WTC11 (cell line): ENCODE results near the gene PCGF1. TPM values are rescaled to one million over a fixed set of nuclear protein-coding genes. Genes with fewer than 3 reads are reported as not detected.

Source experiments
- ATAC-seq: fragments of 200-7000 bp; cut with Tn5 transposase; 2 replicates; pipeline ENCODE4 v1.10.0; 2021; ENCODE audit warnings: mild to moderate bottlenecking, moderate library complexity
- CTCF ChIA-PET: fragments of 300-600 bp; sonication (Branson Sonifier 250); formaldehyde crosslinking; loops from one replicate; lab custom pipeline; 2021; ENCODE audit warnings: antibody characterized with exemption; lab: Charles Lee
- POLR2A ChIA-PET: fragments of 350-600 bp; sonication (Branson Sonifier 250); formaldehyde crosslinking; loops from one replicate; lab custom pipeline; 2021; ENCODE audit warnings: antibody characterized with exemption; lab: Charles Lee
- DNase-seq: peaks from one replicate; pipeline ENCODE4 v3.0.0; 2021; ENCODE audit warnings: low spot score
- H3K27ac Mint-ChIP-seq: 2 replicates; pipeline ENCODE4 v1.8.0; 2021; ENCODE audit warnings: mixed read lengths
- H3K27me3 Mint-ChIP-seq: 2 replicates; pipeline ENCODE4 v1.8.0; 2021; ENCODE audit warnings: low read depth, mild to moderate bottlenecking, moderate library complexity, mixed read lengths
- H3K36me3 Mint-ChIP-seq: 2 replicates; pipeline ENCODE4 v1.8.0; 2021; ENCODE audit warnings: mixed read lengths
- H3K4me1 Mint-ChIP-seq: 2 replicates; pipeline ENCODE4 v1.8.0; 2022; ENCODE audit warnings: mixed read lengths
- H3K4me3 Mint-ChIP-seq: 2 replicates; pipeline ENCODE4 v1.8.0; 2021; ENCODE audit warnings: mild to moderate bottlenecking, moderate library complexity, mixed read lengths
- H3K9me3 Mint-ChIP-seq: 2 replicates; pipeline ENCODE4 v1.8.0; 2021; ENCODE audit warnings: mixed read lengths
- EMX1 ChIP-seq: fragments of 250-450 bp; sonication (Bioruptor Pico); IDR thresholded peaks from 2 replicates; pipeline ENCODE4 v1.8.0; 2021; ENCODE audit warnings: mild to moderate bottlenecking
- ESRRA ChIP-seq: sonication (generic); formaldehyde crosslinking; IDR thresholded peaks from 2 replicates; pipeline ENCODE4 v1.8.1; 2022; ENCODE audit warnings: mild to moderate bottlenecking, missing genetic modification reagents, borderline replicate concordance
- FOXP1 ChIP-seq: sonication (generic); formaldehyde crosslinking; IDR thresholded peaks from 2 replicates; pipeline ENCODE4 v1.8.0; 2022; ENCODE audit warnings: missing genetic modification reagents, mild to moderate bottlenecking, moderate library complexity, borderline replicate concordance
- HMGXB4 ChIP-seq: sonication (generic); formaldehyde crosslinking; IDR thresholded peaks from 2 replicates; pipeline ENCODE4 v1.8.1; 2023; ENCODE audit warnings: mild to moderate bottlenecking, moderate library complexity, missing genetic modification reagents
- KAT7 ChIP-seq: sonication (generic); formaldehyde crosslinking; IDR thresholded peaks from 2 replicates; pipeline ENCODE4 v1.8.1; 2023; ENCODE audit warnings: missing genetic modification reagents, mild to moderate bottlenecking, borderline replicate concordance
- MLX ChIP-seq: sonication (generic); formaldehyde crosslinking; IDR thresholded peaks from 2 replicates; pipeline ENCODE4 v1.8.1; 2023; ENCODE audit warnings: mild to moderate bottlenecking, missing genetic modification reagents, moderate library complexity
- MXD4 ChIP-seq: fragments of 250-450 bp; sonication (Bioruptor Pico); IDR thresholded peaks from 2 replicates; pipeline ENCODE4 v1.8.0; 2021; ENCODE audit warnings: mild to moderate bottlenecking, moderate library complexity, borderline replicate concordance
- MYBL2 ChIP-seq: sonication (generic); formaldehyde crosslinking; IDR thresholded peaks from 2 replicates; pipeline ENCODE4 v1.8.1; 2023; ENCODE audit warnings: mild to moderate bottlenecking, moderate library complexity, missing genetic modification reagents
- NR1H2 ChIP-seq: sonication (generic); formaldehyde crosslinking; IDR thresholded peaks from 2 replicates; pipeline ENCODE4 v1.9.0; 2021; ENCODE audit warnings: mild to moderate bottlenecking, moderate library complexity, missing genetic modification reagents
- NR3C1 ChIP-seq: sonication (generic); formaldehyde crosslinking; conservative IDR thresholded peaks from 2 replicates; pipeline ENCODE4 v1.8.1; 2023; ENCODE audit warnings: low read depth, mild to moderate bottlenecking, missing genetic modification reagents
- PRDM15 ChIP-seq: sonication (generic); formaldehyde crosslinking; IDR thresholded peaks from 2 replicates; pipeline ENCODE4 v1.8.0; 2022; ENCODE audit warnings: missing genetic modification reagents
- PREB ChIP-seq: sonication (generic); formaldehyde crosslinking; IDR thresholded peaks from 2 replicates; pipeline ENCODE4 v1.8.1; 2022; ENCODE audit warnings: mild to moderate bottlenecking, missing genetic modification reagents, moderate library complexity, borderline replicate concordance
- RORB ChIP-seq: fragments of 250-450 bp; sonication (Bioruptor Pico); IDR thresholded peaks from 2 replicates; pipeline ENCODE4 v1.9.0; 2021; ENCODE audit warnings: mild to moderate bottlenecking
- TCF7 ChIP-seq: sonication (generic); formaldehyde crosslinking; IDR thresholded peaks from 2 replicates; pipeline ENCODE4 v1.8.0; 2022; ENCODE audit warnings: mild to moderate bottlenecking, low read depth, missing genetic modification reagents, moderate library complexity
- ZBTB43 ChIP-seq: sonication (generic); formaldehyde crosslinking; IDR thresholded peaks from 2 replicates; pipeline ENCODE4 v1.8.1; 2023; ENCODE audit warnings: mild to moderate bottlenecking, missing genetic modification reagents
- ZSCAN18 ChIP-seq: fragments of 250-450 bp; sonication (Bioruptor Pico); IDR thresholded peaks from 2 replicates; pipeline ENCODE4 v2.1.2; 2022; ENCODE audit warnings: mild to moderate bottlenecking, moderate library complexity
- total RNA-seq: library from RNA; stranded (reverse); gene quantifications from 3 replicates; pipeline ENCODE4 v1.2.3, GENCODE V29; 2021

PCGF1 gene
- total RNA-seq, 1 experiment from 2014 or later: 15.7 TPM

- TF ChIP-seq ZSCAN18 (CRISPR knock-in tag): no peak
These were observed 49.4 kb upstream of the PCGF1 start (continued) for GRCh38 chr2:74556831-74557370.

- TF ChIP-seq NR1H2 (CRISPR knock-in tag): no peak
- TF ChIP-seq MXD4 (CRISPR knock-in tag): no peak
- TF ChIP-seq TCF7 (CRISPR knock-in tag): no peak
- H3K4me1 Mint-ChIP-seq: peaks cover 27% of the 10 kb centered on the region
- H3K36me3 Mint-ChIP-seq: no peaks in the 10 kb centered on the region
- peaks cover 64% of the 10 kb centered on the region for H3K27me3 Mint-ChIP-seq
- ChIA-PET POLR2A (no interaction called here), CTCF (interaction anchor here (1.2 kb wide), 1 partner anchor 16 kb away, joined by 3 read pairs; no protein-coding TSS in a partner anchor)
- peak overlapping the region; percentile 84 for H3K4me3 Mint-ChIP-seq
- no peak overlapping the region for H3K27ac Mint-ChIP-seq
- ATAC-seq (no peak), DNase-seq (no peak)
- no peaks in the 10 kb centered on the region for H3K9me3 Mint-ChIP-seq
These were observed 48.7 kb upstream of the PCGF1 start for GRCh38 chr2:74556159-74556558.

GRCh38 chr2:74555610-74556103 is 48.2 kb upstream of the PCGF1 start:
- POLR2A ChIA-PET: interaction anchor here (0.7 to 0.9 kb wide), 2 partner anchors 32 to 98 kb away, joined by 3 read pairs; no protein-coding TSS in a partner anchor
- H3K36me3 Mint-ChIP-seq: no peaks in the 10 kb centered on the region
- ATAC-seq (no peak), DNase-seq (no peak)
- peak overlapping the region; percentile 84 for H3K4me3 Mint-ChIP-seq
- no peak overlapping the region for H3K27ac Mint-ChIP-seq
- H3K9me3 Mint-ChIP-seq: no peaks in the 10 kb centered on the region
- H3K27me3 Mint-ChIP-seq: peaks cover 67% of the 10 kb centered on the region
- CTCF ChIA-PET: interaction anchor here (1.2 kb wide), 1 partner anchor 17 kb away, joined by 3 read pairs; no protein-coding TSS in a partner anchor
- peaks cover 25% of the 10 kb centered on the region for H3K4me1 Mint-ChIP-seq
- TF ChIP-seq ZBTB43 (CRISPR knock-in tag) (no peak), MXD4 (CRISPR knock-in tag) (no peak), FOXP1 (CRISPR knock-in tag) (no peak), EMX1 (CRISPR knock-in tag) (no peak), NR3C1 (CRISPR knock-in tag) (no peak), RORB (no peak), ESRRA (CRISPR knock-in tag) (no peak), MLX (CRISPR knock-in tag) (no peak), HMGXB4 (CRISPR knock-in tag) (no peak)

- peaks cover 67% of the 10 kb centered on the region for H3K27me3 Mint-ChIP-seq
- CTCF ChIA-PET: interaction anchor here (1.2 kb wide), 1 partner anchor 17 kb away, joined by 3 read pairs; no protein-coding TSS in a partner anchor
- 0 out of 2 replicates have a peak, but pooled peaks have one; percentile 14 for TF ChIP-seq MYBL2 (CRISPR knock-in tag)
- TF ChIP-seq PRDM15 (CRISPR knock-in tag): 0 out of 2 replicates have a peak, but pooled peaks have one; percentile 30
- TF ChIP-seq PREB (CRISPR knock-in tag): no peak
- TF ChIP-seq KAT7: 0 out of 2 replicates have a peak, but pooled peaks have one; percentile 53
These were observed 47.5 kb upstream of the PCGF1 start for GRCh38 chr2:74554820-74555531.

More at GRCh38 chr2:74554820-74555531, 47.5 kb upstream of the PCGF1 start:
- 0 out of 2 replicates have a peak overlapping the region, but pooled peaks have one; percentile 53 for H3K27ac Mint-ChIP-seq
- POLR2A ChIA-PET: interaction anchor here (0.7 to 1.1 kb wide), 3 partner anchors 33 to 553 kb away, joined by 3 to 5 read pairs (median 3); no protein-coding TSS in a partner anchor
- DNase-seq (peak; percentile 55), ATAC-seq (peak; percentile 40)
- peak overlapping the region; percentile 84 for H3K4me3 Mint-ChIP-seq
- H3K36me3 Mint-ChIP-seq: peaks cover 2% of the 10 kb centered on the region; the same call in 1 of the 2 replicates
- peaks cover 24% of the 10 kb centered on the region for H3K4me1 Mint-ChIP-seq
- H3K9me3 Mint-ChIP-seq: no peaks in the 10 kb centered on the region
